C4-2B (cell line): Measurements from ENCODE around the gene ADCY1.

Source experiments
- CTCF ChIP-seq: fragments of 450-650 bp; conservative IDR thresholded peaks from 2 replicates; pipeline ENCODE4 v1.5.1; 2017; ENCODE audit warnings: mild to moderate bottlenecking
- ZFX ChIP-seq: fragments of 450-650 bp; IDR thresholded peaks from 2 replicates; pipeline ENCODE4 v1.6.1; 2017

DNA sequence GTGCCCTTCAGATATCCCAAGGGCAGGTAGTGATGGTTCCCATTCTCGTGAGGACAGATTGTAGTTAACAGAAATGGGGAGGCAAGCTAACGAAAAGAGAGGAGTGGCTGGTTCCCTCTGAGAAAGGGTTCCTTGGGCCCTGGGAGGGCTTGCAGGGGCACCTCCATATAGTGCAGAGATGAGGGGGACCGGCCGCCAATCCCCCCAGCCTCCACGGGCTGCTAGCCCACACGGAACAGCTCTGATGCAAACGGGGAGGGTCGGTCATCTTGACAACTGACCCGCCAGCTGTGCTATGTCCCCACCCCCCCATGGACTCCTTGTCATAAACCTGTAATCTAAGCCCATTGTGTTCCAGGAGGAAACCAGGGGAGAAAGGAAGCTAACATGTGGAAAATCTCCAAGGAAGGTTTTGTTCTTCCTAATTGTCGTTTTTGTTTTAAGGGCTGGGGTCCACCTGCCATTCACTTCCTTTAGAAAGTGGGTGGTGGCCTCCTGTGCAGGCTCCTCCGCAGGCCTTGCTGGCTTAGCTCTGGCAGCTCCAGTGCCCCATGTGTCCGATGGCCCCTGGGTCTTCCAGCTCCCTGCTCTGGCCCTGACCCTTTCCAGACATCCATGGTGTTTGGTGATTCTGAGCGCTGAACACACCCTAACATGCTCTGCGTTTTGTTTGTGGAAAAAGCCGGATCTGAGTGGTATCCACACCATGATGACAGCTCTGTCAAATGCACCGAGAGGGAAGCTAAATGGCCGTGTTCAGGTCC lies 15.9 kb downstream of the ADCY1 start:
- TF ChIP-seq CTCF, result no peak
- no peak for TF ChIP-seq ZFX
